CD4-positive, CD25-positive, alpha-beta regulatory T cell (primary cell): ENCODE results near the gene BMP6. TPM values are rescaled to one million over a fixed set of nuclear protein-coding genes. Genes with fewer than 3 reads are reported as not detected.

Experiments
- polyA plus RNA-seq, 4 donors: library from polyadenylated mRNA; unstranded; fragments of 300-500 nt; fragmentation: Illumina TruSeq; gene quantifications; one replicate each; pipeline ENCODE4 v1.2.3, GENCODE V29; 2021
- total RNA-seq: library from RNA; stranded (reverse); gene quantifications from one replicate; pipeline ENCODE4 v1.2.3, GENCODE V29; 2022

The BMP6 gene
- total and polyA plus RNA-seq, 5 donors from 2014 or later: 1.2 TPM; not detected in 4

Other genes with a start within 250 kb of the BMP6 start
- gene DSP, start 184.4 kb upstream of the BMP6 start, total RNA-seq: not detected
- under 1 TPM in 1 of 4 donors, not detected in 3; 0.06 TPM for gene DSP, start 184.4 kb upstream of the BMP6 start, polyA plus RNA-seq
- gene SNRNP48, start 135.9 kb upstream of the BMP6 start, total RNA-seq: 10.9 TPM
- 10 to 100 TPM in 3 of 4 donors, 1 to 10 TPM in 1; 6.8 to 10.7 (median 10.3) TPM for gene SNRNP48, start 135.9 kb upstream of the BMP6 start, polyA plus RNA-seq
- 13.6 TPM for gene TXNDC5, start 184.7 kb downstream of the BMP6 start, total RNA-seq
- 10 to 100 TPM; 21.5 to 38.6 (median 26.2) TPM for gene TXNDC5, start 184.7 kb downstream of the BMP6 start, polyA plus RNA-seq